ENCODE data around the gene MATN4. TPM values are rescaled to one million over a fixed set of nuclear protein-coding genes. Genes with fewer than 3 reads are reported as not detected.

Gene MATN4
- total RNA-seq, 1 donor from 2014 or later: 1.2 TPM

DNA sequence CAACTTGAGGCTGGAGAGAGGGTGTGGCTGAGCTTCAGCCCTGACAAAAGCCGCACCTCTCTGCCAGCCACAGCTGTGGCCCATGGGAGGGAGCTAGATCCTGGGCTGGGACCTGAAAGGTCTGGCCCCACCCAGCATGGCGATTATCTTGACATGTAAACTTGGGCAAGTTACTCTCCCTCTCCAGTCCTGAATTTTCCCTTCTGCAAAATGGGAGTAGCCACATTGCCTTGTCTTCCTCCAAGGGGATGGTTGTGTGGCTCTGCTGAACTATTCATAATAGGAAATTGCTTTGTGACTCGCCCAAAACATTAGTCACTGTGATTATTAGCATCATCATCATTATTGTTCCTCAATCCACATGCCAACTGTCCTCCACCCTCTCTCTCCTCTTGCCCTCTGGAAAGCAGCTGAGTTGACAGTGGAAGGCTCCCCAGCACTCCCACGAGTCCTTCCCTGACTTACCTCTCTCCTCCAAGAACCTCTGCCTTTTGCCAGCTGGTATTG lies 24.5 kb downstream of the MATN4 start:
- peaks cover 35% of the 10 kb centered on the region for H3K27me3 Mint-ChIP-seq
- H3K27ac Mint-ChIP-seq: no peak overlapping the region
- H3K9me3 Mint-ChIP-seq: no peaks in the 10 kb centered on the region
- no peaks in the 10 kb centered on the region for H3K4me1 Mint-ChIP-seq
- no peaks in the 10 kb centered on the region for H3K36me3 Mint-ChIP-seq (ENCODE audit: low read depth)
- DNase-seq: no peak
- intact Hi-C loops (cut with micrococcal nuclease): no loop called here
- H3K4me3 Mint-ChIP-seq: no peak overlapping the region

GRCh38 chr20:45282700-45283550 lies 25.2 kb downstream of the MATN4 start:
- H3K36me3 Mint-ChIP-seq (ENCODE audit: low read depth): no peaks in the 10 kb centered on the region
- intact Hi-C loops (cut with micrococcal nuclease): no loop called here
- no peaks in the 10 kb centered on the region for H3K4me1 Mint-ChIP-seq
- no peak for DNase-seq
- H3K4me3 Mint-ChIP-seq: no peak overlapping the region
- no peak overlapping the region for H3K27ac Mint-ChIP-seq
- H3K9me3 Mint-ChIP-seq: no peaks in the 10 kb centered on the region
- peaks cover 32% of the 10 kb centered on the region for H3K27me3 Mint-ChIP-seq

- DNase-seq: no peak
- no peaks in the 10 kb centered on the region for H3K36me3 Mint-ChIP-seq (ENCODE audit: low read depth)
- no peaks in the 10 kb centered on the region for H3K9me3 Mint-ChIP-seq
- intact Hi-C loops (cut with micrococcal nuclease): no loop called here
- no peaks in the 10 kb centered on the region for H3K4me1 Mint-ChIP-seq
- no peak overlapping the region for H3K27ac Mint-ChIP-seq
- peaks cover 30% of the 10 kb centered on the region for H3K27me3 Mint-ChIP-seq
- no peak overlapping the region for H3K4me3 Mint-ChIP-seq
Observed at GRCh38 chr20:45279992-45280391, 28.1 kb downstream of the MATN4 start.

- H3K36me3 Mint-ChIP-seq (ENCODE audit: low read depth): no peaks in the 10 kb centered on the region
Observed at GRCh38 chr20:45275338-45275737, 32.8 kb downstream of the MATN4 start.

DNA sequence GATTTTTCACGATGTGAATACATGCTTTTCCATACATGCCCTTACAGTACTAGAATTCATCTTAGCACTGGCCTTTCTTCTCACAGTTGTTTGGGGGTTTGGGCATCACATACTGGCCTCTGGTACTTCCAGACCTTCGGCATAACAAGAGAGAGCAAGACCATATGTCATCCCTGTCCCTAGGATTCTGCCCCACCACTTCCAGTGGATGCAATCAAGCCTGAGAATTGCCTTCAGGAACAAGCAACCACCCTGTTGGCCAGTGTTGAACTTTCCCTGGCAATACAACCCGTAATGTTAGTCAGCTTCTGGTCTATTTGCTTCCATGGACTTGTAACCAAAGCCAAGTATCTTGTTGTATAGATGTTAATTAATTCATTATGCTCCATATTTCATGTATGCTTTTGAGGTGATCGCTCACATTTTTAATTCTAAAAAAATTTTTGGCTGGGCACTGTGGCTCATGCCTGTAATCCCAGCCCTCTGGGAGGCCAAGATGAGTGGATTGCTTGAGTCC lies 38.3 kb downstream of the MATN4 start:
- Mint-ChIP-seq H3K9me3 (no peaks in the 10 kb centered on the region), H3K36me3 (ENCODE audit: low read depth) (no peaks in the 10 kb centered on the region), H3K27ac (no peak overlapping the region), H3K4me1 (no peaks in the 10 kb centered on the region), H3K4me3 (no peak overlapping the region), H3K27me3 (peaks cover 57% of the 10 kb centered on the region)
- intact Hi-C loops (cut with micrococcal nuclease): no loop called here
- DNase-seq: no peak

More at GRCh38 chr20:45275338-45275737, 32.8 kb downstream of the MATN4 start:
- Mint-ChIP-seq H3K27ac (no peak overlapping the region), H3K27me3 (peaks cover 49% of the 10 kb centered on the region), H3K4me3 (no peak overlapping the region), H3K9me3 (no peaks in the 10 kb centered on the region), H3K4me1 (no peaks in the 10 kb centered on the region)
- intact Hi-C loops (cut with micrococcal nuclease): no loop called here
- no peak for DNase-seq

- no peak for DNase-seq
- Mint-ChIP-seq H3K36me3 (ENCODE audit: low read depth) (no peaks in the 10 kb centered on the region), H3K27me3 (peaks cover 54% of the 10 kb centered on the region), H3K4me3 (no peak overlapping the region), H3K4me1 (no peaks in the 10 kb centered on the region), H3K27ac (no peak overlapping the region), H3K9me3 (no peaks in the 10 kb centered on the region)
- intact Hi-C loops (cut with micrococcal nuclease): no loop called here
Observed at GRCh38 chr20:45269056-45269455, 39.0 kb downstream of the MATN4 start.

DNA sequence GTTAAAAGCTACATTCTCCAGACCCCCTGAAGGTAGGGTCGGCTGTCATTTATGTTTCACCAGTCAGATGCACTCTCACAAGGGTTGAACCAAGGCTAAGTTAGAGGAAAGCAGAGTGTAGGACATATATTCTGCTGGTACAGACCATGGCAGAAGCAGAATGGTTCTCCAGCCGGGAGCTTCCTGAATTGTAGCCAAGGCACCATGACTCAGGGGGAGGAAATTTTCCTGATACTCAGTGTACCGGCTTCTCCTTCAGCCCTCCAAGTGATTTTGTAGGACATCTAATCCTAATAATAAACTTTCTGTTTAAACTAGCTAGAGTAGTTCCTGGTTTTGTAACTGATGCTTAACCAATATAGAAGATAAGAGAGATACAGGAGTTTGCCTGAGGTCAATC lies 39.6 kb downstream of the MATN4 start:
- peak; percentile 41 for DNase-seq
- no peak overlapping the region for H3K4me3 Mint-ChIP-seq
- intact Hi-C loops (cut with micrococcal nuclease): no loop called here
- H3K9me3 Mint-ChIP-seq: no peaks in the 10 kb centered on the region
- no peaks in the 10 kb centered on the region for H3K4me1 Mint-ChIP-seq
- H3K27me3 Mint-ChIP-seq: peaks cover 49% of the 10 kb centered on the region
- H3K36me3 Mint-ChIP-seq (ENCODE audit: low read depth): no peaks in the 10 kb centered on the region
- H3K27ac Mint-ChIP-seq: no peak overlapping the region

GRCh38 chr20:45266977-45267376 lies 41.1 kb downstream of the MATN4 start:
- DNase-seq: no peak
- Mint-ChIP-seq H3K27me3 (peaks cover 50% of the 10 kb centered on the region), H3K4me1 (no peaks in the 10 kb centered on the region), H3K4me3 (no peak overlapping the region), H3K27ac (no peak overlapping the region), H3K9me3 (no peaks in the 10 kb centered on the region), H3K36me3 (ENCODE audit: low read depth) (no peaks in the 10 kb centered on the region)
- intact Hi-C loops (cut with micrococcal nuclease): no loop called here

GRCh38 chr20:45263556-45264266 lies 44.4 kb downstream of the MATN4 start:
- no peak overlapping the region for H3K4me3 Mint-ChIP-seq
- peaks cover 48% of the 10 kb centered on the region for H3K27me3 Mint-ChIP-seq
- H3K36me3 Mint-ChIP-seq (ENCODE audit: low read depth): no peaks in the 10 kb centered on the region
- H3K27ac Mint-ChIP-seq: no peak overlapping the region
- DNase-seq: peak; percentile 18
- no peaks in the 10 kb centered on the region for H3K9me3 Mint-ChIP-seq
- intact Hi-C loops (cut with micrococcal nuclease): no loop called here
- no peaks in the 10 kb centered on the region for H3K4me1 Mint-ChIP-seq

- no peaks in the 10 kb centered on the region for H3K9me3 Mint-ChIP-seq
- H3K27ac Mint-ChIP-seq: no peak overlapping the region
- peaks cover 31% of the 10 kb centered on the region for H3K27me3 Mint-ChIP-seq
- intact Hi-C loops (cut with micrococcal nuclease): no loop called here
- no peak for DNase-seq
- no peaks in the 10 kb centered on the region for H3K36me3 Mint-ChIP-seq (ENCODE audit: low read depth)
- H3K4me3 Mint-ChIP-seq: no peak overlapping the region
- peaks cover 7% of the 10 kb centered on the region for H3K4me1 Mint-ChIP-seq
Observed at GRCh38 chr20:45258664-45259063, 49.4 kb downstream of the MATN4 start.

DNA sequence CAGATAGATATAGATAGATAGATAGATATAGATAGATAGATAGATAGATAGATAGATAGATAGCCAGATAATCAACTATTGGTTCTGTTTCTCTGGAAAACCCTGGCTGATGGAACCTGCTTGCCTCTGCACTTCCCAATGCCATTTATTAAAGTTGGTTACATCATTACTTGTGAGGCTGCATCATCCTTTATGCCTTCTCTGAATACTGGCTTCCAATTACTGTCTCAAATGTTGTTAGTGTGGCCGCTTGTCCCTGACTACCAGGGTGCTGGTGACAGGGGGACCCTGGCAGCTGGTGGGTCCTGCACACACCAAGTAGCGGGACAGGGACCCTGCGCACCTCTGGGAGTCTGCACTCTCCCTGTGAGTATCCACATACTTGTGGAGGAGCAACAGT lies 49.8 kb downstream of the MATN4 start:
- DNase-seq: no peak
- intact Hi-C loops (cut with micrococcal nuclease): no loop called here
- no peaks in the 10 kb centered on the region for H3K36me3 Mint-ChIP-seq (ENCODE audit: low read depth)
- no peak overlapping the region for H3K27ac Mint-ChIP-seq
- peaks cover 7% of the 10 kb centered on the region for H3K4me1 Mint-ChIP-seq
- no peaks in the 10 kb centered on the region for H3K9me3 Mint-ChIP-seq
- peaks cover 28% of the 10 kb centered on the region for H3K27me3 Mint-ChIP-seq
- H3K4me3 Mint-ChIP-seq: no peak overlapping the region

GRCh38 chr20:45257711-45258110 lies 50.4 kb downstream of the MATN4 start:
- peaks cover 25% of the 10 kb centered on the region for H3K27me3 Mint-ChIP-seq
- no peaks in the 10 kb centered on the region for H3K36me3 Mint-ChIP-seq (ENCODE audit: low read depth)
- H3K9me3 Mint-ChIP-seq: no peaks in the 10 kb centered on the region
- DNase-seq: peak; percentile 40
- no peak overlapping the region for H3K4me3 Mint-ChIP-seq
- intact Hi-C loops (cut with micrococcal nuclease): no loop called here
- peaks cover 7% of the 10 kb centered on the region for H3K4me1 Mint-ChIP-seq
- no peak overlapping the region for H3K27ac Mint-ChIP-seq

- Mint-ChIP-seq H3K27me3 (peaks cover 23% of the 10 kb centered on the region), H3K9me3 (no peaks in the 10 kb centered on the region), H3K27ac (no peak overlapping the region), H3K36me3 (ENCODE audit: low read depth) (no peaks in the 10 kb centered on the region), H3K4me1 (peaks cover 7% of the 10 kb centered on the region), H3K4me3 (no peak overlapping the region)
- DNase-seq: no peak
- intact Hi-C loops (cut with micrococcal nuclease): no loop called here
Observed at GRCh38 chr20:45257161-45257560, 50.9 kb downstream of the MATN4 start.

Data from activated CD4-positive, alpha-beta T cell treated with anti-CD3 and anti-CD28 coated beads, Interleukin-2, amount 10 ng/mL, durations not matched to agents 24 days and 14 days (primary cell).